MM.1S (cell line): Measurements from ENCODE around the gene CFAP300.

Experiments
- DNase-seq: peaks from one replicate; pipeline ENCODE4 v3.0.0-alpha.2; 2015
- H2AFZ ChIP-seq: fragments of 300-600 bp; sonication (generic); 2 replicates; pipeline ENCODE4 v1.6.0; 2016; ENCODE audit warnings: antibody characterized with exemption, low read length
- H3F3A ChIP-seq: fragments of 300-600 bp; sonication (generic); 2 replicates; pipeline ENCODE4 v1.6.1; 2016; ENCODE audit warnings: mild to moderate bottlenecking, antibody characterized with exemption, low read length, moderate library complexity, mixed read lengths; ENCODE audit not compliant: insufficient read depth
- H3K27ac ChIP-seq: fragments of 300-600 bp; sonication (generic); 2 replicates; pipeline ENCODE4 v1.5.1; 2016; ENCODE audit warnings: mild to moderate bottlenecking, low read length
- H3K27me3 ChIP-seq: fragments of 300-600 bp; sonication (generic); replicated peaks from 2 replicates; pipeline ENCODE4 v1.6.0; 2016; ENCODE audit warnings: low read length; ENCODE audit not compliant: insufficient read depth
- H3K36me3 ChIP-seq: fragments of 300-600 bp; sonication (generic); replicated peaks from 2 replicates; pipeline ENCODE4 v1.6.1; 2016; ENCODE audit warnings: mild to moderate bottlenecking, low read length, mixed read lengths; ENCODE audit not compliant: insufficient read depth
- H3K4me1 ChIP-seq: fragments of 300-600 bp; sonication (generic); 2 replicates; pipeline ENCODE4 v1.6.1; 2016; ENCODE audit warnings: low read length, mixed read lengths
- H3K4me2 ChIP-seq: fragments of 300-600 bp; sonication (generic); 2 replicates; pipeline ENCODE4 v1.6.0; 2016; ENCODE audit warnings: low read depth, low read length
- H3K4me3 ChIP-seq: fragments of 300-600 bp; sonication (generic); 2 replicates; pipeline ENCODE4 v1.5.1; 2016; ENCODE audit warnings: low read length, mixed read lengths
- H3K79me2 ChIP-seq: fragments of 300-600 bp; sonication (generic); 2 replicates; pipeline ENCODE4 v1.6.1; 2016; ENCODE audit warnings: mixed run types, low read length, mixed read lengths
- H3K9ac ChIP-seq: fragments of 300-600 bp; sonication (generic); 2 replicates; pipeline ENCODE4 v1.6.1; 2016; ENCODE audit warnings: low read length, mixed read lengths
- H3K9me2 ChIP-seq: fragments of 300-600 bp; sonication (generic); replicated peaks from 2 replicates; pipeline ENCODE4 v1.6.1; 2016; ENCODE audit warnings: mild to moderate bottlenecking, low read length, mixed read lengths; ENCODE audit not compliant: insufficient read depth
- H3K9me3 ChIP-seq: fragments of 300-600 bp; sonication (generic); replicated peaks from 2 replicates; pipeline ENCODE4 v1.6.1; 2016; ENCODE audit warnings: mild to moderate bottlenecking, low read length, mixed read lengths; ENCODE audit not compliant: insufficient read depth
- H4K20me1 ChIP-seq: fragments of 300-600 bp; sonication (generic); 2 replicates; pipeline ENCODE4 v1.6.1; 2016; ENCODE audit warnings: mild to moderate bottlenecking, low read length, moderate library complexity, mixed read lengths; ENCODE audit not compliant: insufficient read depth
- EZH2 ChIP-seq: fragments of 300-600 bp; sonication (generic); optimal IDR thresholded peaks from 2 replicates; pipeline ENCODE3; 2017; ENCODE audit warnings: low read depth, mild to moderate bottlenecking, antibody characterized with exemption, low read length, mixed read lengths
- EZH2phosphoT487 ChIP-seq: fragments of 300-600 bp; sonication (generic); IDR thresholded peaks from 2 replicates; pipeline ENCODE4 v1.6.1; 2018; ENCODE audit warnings: antibody characterized with exemption, low read length
- TF ChIP-seq, protein P1 (sequence below): fragments of 300-600 bp; sonication (generic); IDR thresholded peaks from 2 replicates; pipeline ENCODE4 v1.5.1; 2016; ENCODE audit warnings: antibody characterized with exemption, low read length, mixed read lengths

The CFAP300 gene

GRCh38 chr11:102112509-102112821 lies 65.2 kb downstream of the CFAP300 start:
- Histone ChIP-seq H3K79me2 (no peaks in the 10 kb centered on the region), H3K4me1 (no peaks in the 10 kb centered on the region), H3K27me3 (no peaks in the 10 kb centered on the region), H4K20me1 (no peaks in the 10 kb centered on the region), H3F3A (no peaks in the 10 kb centered on the region), H3K27ac (no peak overlapping the region), H3K9ac (no peak overlapping the region), H2AFZ (no peak overlapping the region), H3K9me3 (no peaks in the 10 kb centered on the region), H3K4me2 (no peak overlapping the region), H3K4me3 (no peak overlapping the region), H3K36me3 (no peaks in the 10 kb centered on the region), H3K9me2 (no peaks in the 10 kb centered on the region)
- DNase-seq: no peak
- TF ChIP-seq EZH2phosphoT487 (no peak), EZH2 (no peak)
- TF ChIP-seq, protein P1, sequence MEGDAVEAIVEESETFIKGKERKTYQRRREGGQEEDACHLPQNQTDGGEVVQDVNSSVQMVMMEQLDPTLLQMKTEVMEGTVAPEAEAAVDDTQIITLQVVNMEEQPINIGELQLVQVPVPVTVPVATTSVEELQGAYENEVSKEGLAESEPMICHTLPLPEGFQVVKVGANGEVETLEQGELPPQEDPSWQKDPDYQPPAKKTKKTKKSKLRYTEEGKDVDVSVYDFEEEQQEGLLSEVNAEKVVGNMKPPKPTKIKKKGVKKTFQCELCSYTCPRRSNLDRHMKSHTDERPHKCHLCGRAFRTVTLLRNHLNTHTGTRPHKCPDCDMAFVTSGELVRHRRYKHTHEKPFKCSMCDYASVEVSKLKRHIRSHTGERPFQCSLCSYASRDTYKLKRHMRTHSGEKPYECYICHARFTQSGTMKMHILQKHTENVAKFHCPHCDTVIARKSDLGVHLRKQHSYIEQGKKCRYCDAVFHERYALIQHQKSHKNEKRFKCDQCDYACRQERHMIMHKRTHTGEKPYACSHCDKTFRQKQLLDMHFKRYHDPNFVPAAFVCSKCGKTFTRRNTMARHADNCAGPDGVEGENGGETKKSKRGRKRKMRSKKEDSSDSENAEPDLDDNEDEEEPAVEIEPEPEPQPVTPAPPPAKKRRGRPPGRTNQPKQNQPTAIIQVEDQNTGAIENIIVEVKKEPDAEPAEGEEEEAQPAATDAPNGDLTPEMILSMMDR: no peak

DNA sequence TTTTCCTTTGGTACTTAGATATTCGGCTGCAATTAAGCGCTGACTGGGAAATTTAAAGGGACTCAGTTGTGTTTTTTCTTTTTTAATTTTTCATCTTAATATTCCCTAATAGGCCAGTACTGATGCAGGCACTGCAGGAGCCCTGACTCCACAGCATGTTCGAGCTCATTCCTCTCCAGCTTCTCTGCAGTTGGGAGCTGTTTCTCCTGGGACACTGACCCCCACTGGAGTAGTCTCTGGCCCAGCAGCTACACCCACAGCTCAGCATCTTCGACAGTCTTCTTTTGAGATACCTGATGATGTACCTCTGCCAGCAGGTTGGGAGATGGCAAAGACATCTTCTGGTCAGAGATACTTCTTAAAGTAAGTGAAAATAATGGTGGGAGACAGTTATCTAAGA lies 66.8 kb downstream of the CFAP300 start:
- Histone ChIP-seq H4K20me1 (no peaks in the 10 kb centered on the region), H3K9ac (no peak overlapping the region), H3K9me3 (no peaks in the 10 kb centered on the region), H2AFZ (no peak overlapping the region), H3K27ac (no peak overlapping the region), H3K9me2 (no peaks in the 10 kb centered on the region), H3K4me1 (no peaks in the 10 kb centered on the region), H3K79me2 (no peaks in the 10 kb centered on the region), H3K27me3 (no peaks in the 10 kb centered on the region), H3F3A (no peaks in the 10 kb centered on the region), H3K36me3 (no peaks in the 10 kb centered on the region), H3K4me2 (no peak overlapping the region), H3K4me3 (no peak overlapping the region)
- DNase-seq: no peak
- TF ChIP-seq, protein P1: no peak
- no peak for TF ChIP-seq EZH2
- no peak for TF ChIP-seq EZH2phosphoT487

DNA sequence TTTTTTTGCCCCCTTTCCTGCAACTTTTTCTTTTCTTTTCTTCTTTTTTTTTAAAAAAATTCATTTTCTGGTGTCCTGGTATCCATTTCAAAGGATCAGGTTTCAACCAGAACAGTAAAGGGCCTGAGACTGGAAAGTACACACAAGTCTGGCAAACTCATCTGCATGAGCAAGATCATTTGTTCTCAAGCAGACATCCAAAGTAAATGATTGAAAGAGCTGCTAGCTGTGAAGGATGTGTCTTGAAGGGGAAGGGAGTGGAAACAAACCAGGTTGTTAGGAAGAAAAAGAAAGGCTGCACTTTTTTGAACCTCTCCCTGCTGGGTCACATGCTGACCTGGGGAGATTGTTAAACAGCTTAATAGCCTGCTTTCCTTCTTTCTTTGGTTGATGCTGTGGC lies 68.3 kb downstream of the CFAP300 start:
- Histone ChIP-seq H3K9ac (no peak overlapping the region), H3K4me2 (no peak overlapping the region), H4K20me1 (no peaks in the 10 kb centered on the region), H3K4me3 (no peak overlapping the region), H3K27ac (no peak overlapping the region), H3K4me1 (no peaks in the 10 kb centered on the region), H3K9me3 (no peaks in the 10 kb centered on the region), H3K27me3 (no peaks in the 10 kb centered on the region), H3K9me2 (no peaks in the 10 kb centered on the region), H3F3A (no peaks in the 10 kb centered on the region), H3K36me3 (no peaks in the 10 kb centered on the region), H3K79me2 (no peaks in the 10 kb centered on the region), H2AFZ (no peak overlapping the region)
- TF ChIP-seq EZH2 (no peak), EZH2phosphoT487 (no peak)
- TF ChIP-seq, protein P1: no peak
- no peak for DNase-seq
